SK-N-MC (cell line): Measurements from ENCODE around the gene NDUFB5.
"Not testable (repeated sequence)": the region's sequence is repeated elsewhere in the genome, so short reads cannot be mapped to it uniquely, and the experiment has no call there.

Source experiments
- DNase-seq: peaks from one replicate; pipeline ENCODE4 v3.0.0-alpha.2; 2011; ENCODE audit warnings: low read depth, low spot score
- H3K27ac ChIP-seq: fragments of 200-600 bp; sonication (generic); 2 replicates; pipeline ENCODE4 v1.5.1; 2016; ENCODE audit warnings: mixed run types
- H3K36me3 ChIP-seq: fragments of 200-600 bp; sonication (generic); 2 replicates; pipeline ENCODE4 v1.6.1; 2017; ENCODE audit warnings: antibody characterized with exemption, low read length, mixed read lengths; ENCODE audit not compliant: insufficient read depth
- H3K4me3 ChIP-seq: fragments of 200-600 bp; sonication (generic); 2 replicates; pipeline ENCODE4 v1.5.1; 2016
- H3K9ac ChIP-seq: fragments of 200-600 bp; sonication (generic); 2 replicates; pipeline ENCODE4 v1.8.0; 2017; ENCODE audit warnings: mixed run types, mixed read lengths; ENCODE audit not compliant: insufficient read length
- H3K9me3 ChIP-seq: fragments of 200-600 bp; sonication (generic); 2 replicates; pipeline ENCODE4 v1.6.1; 2017; ENCODE audit warnings: low read depth, mild to moderate bottlenecking, antibody characterized with exemption, low read length, moderate library complexity, mixed read lengths
- EZH2 ChIP-seq: fragments of 200-600 bp; sonication (generic); IDR thresholded peaks from one replicate; pipeline ENCODE4 v1.6.1; 2017; ENCODE audit warnings: antibody characterized with exemption
- FOXP2 ChIP-seq: optimal IDR thresholded peaks from 2 replicates; pipeline ENCODE3; 2011; ENCODE audit warnings: mild to moderate bottlenecking, moderate library complexity; ENCODE audit not compliant: insufficient read depth; ENCODE audit errors: extremely low read length, control extremely low read depth
- POLR2AphosphoS5 ChIP-seq: IDR thresholded peaks from 2 replicates; pipeline ENCODE4 v1.6.1; 2012; ENCODE audit warnings: mild to moderate bottlenecking, low read depth, low read length, borderline replicate concordance

NDUFB5 gene

DNA sequence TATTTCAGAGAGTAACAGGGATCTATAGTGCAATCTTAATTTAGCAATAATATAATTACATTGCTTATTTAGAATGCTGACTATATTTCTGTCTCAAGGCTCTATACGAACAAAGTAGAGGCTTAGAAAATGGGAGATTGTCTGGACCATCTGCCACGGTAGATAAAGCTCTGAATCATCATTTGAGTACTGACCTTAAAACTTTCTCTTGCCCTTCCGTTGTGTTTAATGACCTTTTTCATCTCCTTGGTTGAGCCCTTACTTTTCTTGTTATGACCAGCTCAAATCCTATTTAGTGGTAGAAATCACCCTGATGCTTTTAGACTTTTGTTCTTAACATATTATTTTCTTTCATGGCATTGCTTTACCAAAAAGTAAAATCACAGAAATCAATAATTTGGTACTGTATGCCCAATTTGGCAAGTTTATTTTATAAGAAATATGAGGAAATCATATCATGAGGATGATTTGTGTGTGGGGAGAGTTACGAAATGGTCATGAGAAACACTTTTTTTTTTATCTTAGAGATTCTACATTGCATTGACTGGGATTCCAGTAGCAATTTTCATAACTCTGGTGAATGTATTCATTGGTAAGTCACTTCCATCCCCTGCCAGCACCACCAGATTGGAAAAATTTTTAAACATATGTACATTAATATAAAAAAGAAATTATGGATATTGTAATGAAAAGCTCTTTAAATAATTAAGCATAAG is 11.0 kb downstream of the NDUFB5 start:
- Histone ChIP-seq H3K4me3 (no peak overlapping the region), H3K9ac (no peak overlapping the region), H3K27ac (peak overlapping the region; percentile 15; the same call in 1 of the 2 replicates), H3K9me3 (no peaks in the 10 kb centered on the region), H3K36me3 (peaks cover 47% of the 10 kb centered on the region)
- TF ChIP-seq POLR2AphosphoS5 (no peak), FOXP2 (no peak), EZH2 (no peak)
- DNase-seq: no peak

DNA sequence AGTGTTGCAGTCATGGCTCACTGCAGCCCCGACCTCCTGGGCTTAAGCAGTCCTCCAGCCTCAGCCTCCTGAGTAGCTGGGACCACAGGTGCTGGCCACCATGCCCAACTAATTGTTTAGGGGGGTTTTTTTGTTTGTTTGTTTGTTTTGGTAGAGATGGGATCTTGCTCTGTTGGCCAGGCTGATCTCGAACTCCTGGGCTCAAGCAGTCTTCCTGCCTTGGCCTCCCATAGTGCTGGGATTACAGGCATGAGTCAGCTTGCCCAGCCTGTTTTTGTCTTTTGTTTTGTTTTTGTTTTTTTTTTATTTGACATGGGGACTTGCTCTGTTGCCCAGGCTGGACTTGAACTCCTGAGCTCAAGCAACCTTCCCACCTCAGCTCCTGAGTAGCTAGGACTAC is 17.4 kb downstream of the NDUFB5 start:
- H3K9me3 ChIP-seq: no peaks in the 10 kb centered on the region
- TF ChIP-seq EZH2: no peak
- no peak for TF ChIP-seq FOXP2
- TF ChIP-seq POLR2AphosphoS5: no peak
- H3K4me3 ChIP-seq: no peak overlapping the region
- no peak overlapping the region for H3K27ac ChIP-seq
- H3K36me3 ChIP-seq: peaks cover 74% of the 10 kb centered on the region
- no peak overlapping the region for H3K9ac ChIP-seq
- no peak for DNase-seq

DNA sequence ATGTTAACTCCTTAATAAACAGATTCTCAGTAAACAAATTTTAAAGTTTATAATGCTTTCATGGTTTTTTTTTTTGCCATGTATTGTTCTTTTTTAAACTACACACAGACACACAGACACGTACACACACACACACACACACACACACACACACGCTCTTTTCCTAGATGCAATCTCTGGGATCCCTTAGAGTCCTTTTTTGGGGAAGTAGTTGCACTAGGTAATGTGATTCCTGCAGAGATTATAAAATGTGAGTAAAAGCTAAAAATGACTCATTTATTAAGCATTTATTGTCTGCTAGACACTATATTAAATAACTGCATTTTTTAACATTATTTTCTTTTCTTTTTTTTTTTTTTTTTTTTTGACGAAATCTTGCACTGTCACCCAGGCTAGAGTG is 19.9 kb downstream of the NDUFB5 start:
- TF ChIP-seq POLR2AphosphoS5 (no peak), EZH2 (no peak), FOXP2 (no peak)
- Histone ChIP-seq H3K9ac (no peak overlapping the region), H3K36me3 (peaks cover 54% of the 10 kb centered on the region), H3K9me3 (no peaks in the 10 kb centered on the region), H3K4me3 (no peak overlapping the region), H3K27ac (no peak overlapping the region)
- no peak for DNase-seq

DNA sequence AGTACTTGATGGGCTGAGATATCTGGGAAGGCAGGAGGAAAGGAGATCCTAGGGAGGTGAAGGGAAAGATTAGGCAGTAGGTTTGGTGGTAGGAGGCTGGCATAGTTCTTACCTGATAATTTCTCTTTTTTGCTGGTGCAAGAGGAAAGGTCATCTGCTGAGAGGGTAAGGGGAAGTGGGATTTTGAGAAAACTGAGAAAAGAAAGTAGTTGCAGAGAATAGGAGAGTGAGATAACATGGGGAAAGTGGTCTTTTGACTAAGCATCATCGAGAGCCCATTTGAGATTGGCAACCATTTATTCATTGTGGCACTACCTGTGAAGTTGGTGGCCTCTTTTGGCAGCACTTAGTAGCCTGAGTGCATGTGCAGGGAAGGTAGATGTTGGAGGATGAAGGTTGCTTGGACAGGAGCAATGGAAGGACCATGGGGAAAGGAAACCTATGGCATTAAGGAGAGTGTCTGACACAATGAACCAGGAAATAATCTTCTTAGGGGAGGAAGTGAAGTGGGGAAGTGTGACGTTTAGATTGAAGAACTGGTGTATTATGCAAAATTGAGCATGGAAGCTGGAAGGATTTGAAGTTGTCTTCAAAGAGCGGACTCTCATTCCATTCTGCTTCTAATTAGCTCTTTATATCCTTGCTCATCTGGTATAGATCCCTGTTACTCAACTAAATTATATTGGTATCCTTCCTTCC is 26.3 kb downstream of the NDUFB5 start:
- Histone ChIP-seq H3K9ac (no peak overlapping the region), H3K27ac (no peak overlapping the region), H3K9me3 (no peaks in the 10 kb centered on the region), H3K4me3 (no peak overlapping the region), H3K36me3 (0 out of 2 replicates have a peak, but pooled peaks cover 2% of the 10 kb centered on the region)
- no peak for DNase-seq
- TF ChIP-seq POLR2AphosphoS5 (no peak), EZH2 (no peak), FOXP2 (no peak)

DNA sequence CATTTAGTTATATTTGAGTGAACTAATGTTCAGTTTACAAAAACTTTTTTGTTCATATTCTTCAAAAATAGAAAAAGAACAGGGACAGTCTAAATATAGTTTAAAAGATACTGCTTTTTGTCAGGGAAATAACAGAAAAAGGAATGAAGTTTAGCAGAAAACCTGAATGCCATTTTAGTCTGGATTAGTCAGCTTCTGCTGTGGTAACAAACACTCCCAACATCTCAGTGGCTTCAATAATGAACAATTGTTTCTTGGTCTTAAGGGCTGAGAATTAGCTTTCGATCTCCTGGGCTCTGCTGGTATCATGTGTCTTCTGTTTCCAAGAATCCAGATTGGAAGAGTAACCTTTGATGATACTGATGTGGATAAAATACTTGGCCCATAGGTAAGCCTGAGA is 35.9 kb downstream of the NDUFB5 start:
- Histone ChIP-seq H3K4me3 (no peak overlapping the region), H3K27ac (no peak overlapping the region), H3K36me3 (no peaks in the 10 kb centered on the region), H3K9me3 (no peaks in the 10 kb centered on the region), H3K9ac (no peak overlapping the region)
- TF ChIP-seq EZH2 (no peak), POLR2AphosphoS5 (no peak), FOXP2 (no peak)
- DNase-seq: no peak

DNA sequence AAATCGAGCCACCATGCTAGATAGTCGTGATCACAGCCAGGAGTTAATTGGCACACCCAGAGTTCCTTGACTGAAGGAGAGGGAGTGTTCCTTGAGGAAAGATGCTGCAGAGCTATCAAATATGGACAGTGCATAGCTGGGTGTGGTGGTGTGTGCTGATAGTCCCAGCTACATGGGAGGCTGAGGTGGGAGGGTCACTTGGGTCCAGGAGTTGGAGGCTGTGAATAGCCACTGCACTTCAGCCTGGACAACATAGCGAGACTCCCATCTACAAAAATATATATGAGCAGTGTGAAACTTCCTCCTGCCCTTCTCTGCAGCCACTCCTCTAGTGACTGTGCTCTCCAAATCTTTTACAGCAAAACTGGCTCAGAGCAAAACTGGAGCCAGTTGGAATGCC is 38.3 kb downstream of the NDUFB5 start:
- TF ChIP-seq FOXP2 (no peak), EZH2 (no peak), POLR2AphosphoS5 (no peak)
- no peaks in the 10 kb centered on the region for H3K9me3 ChIP-seq
- H3K9ac ChIP-seq: no peak overlapping the region
- DNase-seq: no peak
- H3K27ac ChIP-seq: no peak overlapping the region
- no peak overlapping the region for H3K4me3 ChIP-seq
- H3K36me3 ChIP-seq: no peaks in the 10 kb centered on the region

DNA sequence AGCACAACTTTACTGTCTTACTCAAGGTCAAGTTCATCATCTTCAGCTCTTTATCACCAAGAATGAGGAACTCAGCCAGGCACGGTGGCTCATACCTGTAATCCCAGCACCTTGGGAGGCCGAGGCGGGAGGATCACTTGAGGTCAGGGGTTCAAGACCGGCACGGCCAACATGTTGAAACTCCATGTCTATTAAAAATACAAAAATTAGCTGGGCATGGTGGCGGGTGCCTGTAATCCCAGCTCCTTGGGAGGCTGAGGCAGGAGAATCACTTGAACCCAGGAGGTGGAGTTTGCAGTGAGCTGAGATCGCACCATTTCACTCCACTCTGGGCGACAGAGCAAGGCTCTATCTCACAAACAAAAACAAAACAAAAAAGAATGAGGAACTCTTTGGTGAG is 39.2 kb downstream of the NDUFB5 start:
- not testable (repeated sequence) for H3K9ac ChIP-seq, DNase-seq, H3K4me3 ChIP-seq, H3K27ac ChIP-seq, H3K9me3 ChIP-seq, H3K36me3 ChIP-seq

DNA sequence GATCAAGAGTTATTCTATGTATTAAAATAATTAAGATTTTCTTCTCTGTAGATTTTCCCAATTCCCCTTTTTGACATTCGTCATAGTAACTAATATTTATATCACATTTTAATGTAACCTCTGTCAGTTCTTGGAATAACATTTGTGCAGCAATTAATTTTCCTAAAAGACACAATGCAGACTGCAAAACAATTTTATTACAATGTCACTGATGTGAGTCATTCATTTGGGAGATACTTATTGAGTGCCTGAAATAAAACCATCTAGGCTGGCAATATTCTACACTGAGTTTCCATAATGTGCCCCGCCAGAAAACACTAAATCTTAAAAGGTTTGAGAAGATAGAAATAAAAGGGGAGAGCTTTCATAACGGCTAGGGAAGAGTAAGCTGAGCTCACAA is 41.6 kb downstream of the NDUFB5 start:
- Histone ChIP-seq H3K9ac (no peak overlapping the region), H3K36me3 (no peaks in the 10 kb centered on the region), H3K4me3 (no peak overlapping the region), H3K9me3 (no peaks in the 10 kb centered on the region), H3K27ac (no peak overlapping the region)
- TF ChIP-seq EZH2: no peak
- TF ChIP-seq FOXP2: no peak
- DNase-seq: no peak

DNA sequence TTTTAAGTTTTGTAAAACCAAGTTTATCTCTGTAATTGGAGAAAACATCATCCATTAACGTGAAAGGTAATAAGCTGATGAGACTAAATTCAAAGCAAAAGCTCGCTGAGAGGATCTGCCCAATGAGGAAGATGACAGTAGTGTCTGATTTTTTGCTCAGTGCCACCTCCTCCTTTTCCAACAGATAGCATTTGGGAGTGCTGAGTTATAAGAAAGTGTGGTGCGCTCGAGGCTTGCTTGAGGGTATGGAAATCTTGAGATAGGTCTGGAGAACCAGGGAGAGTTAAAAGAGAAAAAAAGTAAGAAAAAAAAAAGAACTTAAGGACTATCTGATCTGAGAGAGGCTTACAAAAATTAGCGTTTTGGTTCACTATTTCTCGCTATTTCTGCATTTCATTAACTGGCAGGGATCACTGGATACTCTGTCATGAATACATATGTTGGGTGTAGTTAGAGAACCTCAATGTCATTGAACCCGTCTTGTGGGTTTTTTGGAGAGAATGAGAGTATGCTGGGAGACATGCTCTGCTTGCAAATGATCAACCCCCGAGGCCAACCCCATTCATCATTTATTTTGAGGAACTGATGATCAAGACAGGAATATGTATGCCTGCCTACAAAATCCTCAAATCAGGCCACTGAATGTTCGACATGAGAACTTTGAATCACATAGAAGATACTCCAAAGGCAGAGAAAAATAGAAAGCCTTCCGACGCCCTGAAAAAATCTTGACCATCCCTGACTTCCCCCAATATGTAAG is 47.3 kb downstream of the NDUFB5 start:
- TF ChIP-seq EZH2 (no peak), POLR2AphosphoS5 (no peak), FOXP2 (no peak)
- Histone ChIP-seq H3K36me3 (peaks cover 9% of the 10 kb centered on the region), H3K9me3 (no peaks in the 10 kb centered on the region), H3K27ac (peak overlapping the region; percentile 95), H3K4me3 (peak overlapping the region; percentile 99), H3K9ac (peak overlapping the region; percentile 89)
- no peak for DNase-seq
